Hindlimb muscle (tissue), 1 donor: ENCODE measurements around the gene ENDOG. TPM values are rescaled to one million over a fixed set of nuclear protein-coding genes. Genes with fewer than 3 reads are reported as not detected.
"Not testable (repeated sequence)": the region's sequence is repeated elsewhere in the genome, so short reads cannot be mapped to it uniquely, and the experiment has no call there.

Source experiments
- DNase-seq: peaks from one replicate; pipeline ENCODE4 v3.0.0-alpha.2; 2013
- polyA plus RNA-seq: library from polyadenylated mRNA; unstranded; fragments of 120-200 nt; gene quantifications from one replicate; pipeline ENCODE4 v1.2.1, GENCODE V29; 2013; ENCODE audit not compliant: insufficient read length

The ENDOG gene
- polyA plus RNA-seq, 1 donor: 25.2 TPM

GRCh38 chr9:128870128-128870940, 52.0 kb downstream of the ENDOG start:
- DNase-seq: no peak

- not testable (repeated sequence) for DNase-seq
Measured at GRCh38 chr9:128870941-128871265, 52.6 kb downstream of the ENDOG start.

Other genes starting within 250 kb of the ENDOG start
- gene DYNC2I2, start 161.7 kb upstream of the ENDOG start, polyA plus RNA-seq: 55.3 TPM
- gene SET, start 129.3 kb upstream of the ENDOG start, polyA plus RNA-seq: 284 TPM
- gene PKN3, start 116.0 kb upstream of the ENDOG start, polyA plus RNA-seq: 8.6 TPM
- 7.6 TPM for gene ZDHHC12, start 94.4 kb upstream of the ENDOG start, polyA plus RNA-seq
- gene ZER1, start 46.6 kb upstream of the ENDOG start, polyA plus RNA-seq: 46.0 TPM
- gene TBC1D13, start 31.2 kb upstream of the ENDOG start, polyA plus RNA-seq: 42.7 TPM
- gene SPOUT1, start 11.3 kb downstream of the ENDOG start, polyA plus RNA-seq: 27.8 TPM
- gene KYAT1, start 63.5 kb downstream of the ENDOG start, polyA plus RNA-seq: 4.5 TPM
- 20.8 TPM for gene LRRC8A, start 63.6 kb downstream of the ENDOG start, polyA plus RNA-seq
- gene PHYHD1, start 102.5 kb downstream of the ENDOG start, polyA plus RNA-seq: 45.1 TPM
- 8.3 TPM for gene DOLK, start 129.1 kb downstream of the ENDOG start, polyA plus RNA-seq
- gene NUP188, start 129.2 kb downstream of the ENDOG start, polyA plus RNA-seq: 36.4 TPM
- gene SH3GLB2, start 209.8 kb downstream of the ENDOG start, polyA plus RNA-seq: 83.2 TPM
- 20.0 TPM for gene MIGA2, start 218.1 kb downstream of the ENDOG start, polyA plus RNA-seq